Activated CD8-positive, alpha-beta memory T cell treated with anti-CD3 and anti-CD28 coated beads, Interleukin-2, amount 50 U/mL, for 1 hour (primary cell): Measurements from ENCODE around the gene COL25A1.

Experiments used
- DNase-seq: peaks from one replicate; pipeline ENCODE4 v3.0.0-alpha.2; 2020; ENCODE audit errors: extremely low read depth

Gene COL25A1

DNA sequence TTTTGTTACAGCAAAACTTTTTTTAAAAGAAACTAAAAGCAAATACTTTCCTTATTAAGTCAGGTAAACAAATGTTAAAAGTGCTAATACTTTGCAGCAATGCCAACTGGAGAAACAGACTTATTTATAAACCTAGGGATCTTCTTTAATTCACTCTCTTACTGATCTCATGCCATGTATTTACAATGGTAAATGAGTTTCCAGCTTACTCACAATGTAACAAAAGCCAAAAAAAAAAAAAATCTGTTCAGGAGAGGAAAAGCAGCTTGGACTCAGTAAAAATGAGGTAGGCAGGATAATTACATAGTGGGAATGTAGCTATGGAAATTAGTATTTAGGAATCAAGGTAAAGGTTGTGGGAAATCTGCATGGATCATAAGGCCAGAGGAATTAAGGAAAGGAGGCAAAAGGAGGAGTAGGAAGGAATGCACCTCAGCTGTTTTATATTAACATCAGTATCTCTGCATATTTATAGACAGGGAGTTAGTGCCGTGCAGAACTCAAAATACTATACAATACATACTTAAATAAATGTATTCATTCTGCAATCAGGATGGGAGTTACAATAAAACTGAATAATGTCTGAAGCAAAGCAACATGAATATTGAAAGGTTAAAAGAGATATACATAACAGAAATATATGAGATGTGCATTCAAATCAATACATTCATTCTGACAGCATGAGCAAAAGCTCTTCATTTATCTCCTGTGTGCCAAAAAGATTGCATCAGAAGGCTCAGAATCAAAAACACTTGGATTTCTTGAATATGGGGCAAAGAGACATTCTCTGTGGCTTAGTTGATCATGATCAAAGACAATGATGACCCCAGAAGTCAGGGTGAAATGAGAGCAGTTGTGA, 481.7 kb downstream of the COL25A1 start:
- DNase-seq, result no peak

DNA sequence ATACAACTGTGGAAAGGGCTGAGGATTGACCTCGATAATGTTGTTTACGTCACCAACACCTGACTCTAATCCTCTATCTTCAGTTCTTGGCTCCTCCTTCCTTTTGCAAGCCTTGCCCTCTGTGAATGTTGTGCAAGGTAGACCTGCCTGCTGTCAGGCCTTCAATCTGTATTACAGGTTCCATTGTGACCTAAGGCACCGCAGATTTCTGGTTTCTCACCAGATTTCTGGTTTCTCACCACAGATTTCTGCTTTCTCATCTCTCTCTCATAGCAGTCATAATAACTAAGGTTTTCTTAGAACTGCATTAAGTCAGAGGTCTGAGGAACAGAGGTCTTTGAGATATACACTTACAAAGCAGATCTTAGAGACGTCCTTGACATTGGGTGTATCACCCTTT, 488.1 kb downstream of the COL25A1 start:
- no peak for DNase-seq

- no peak for DNase-seq
Observed at GRCh38 chr4:108813261-108813660, 489.2 kb downstream of the COL25A1 start.

DNA sequence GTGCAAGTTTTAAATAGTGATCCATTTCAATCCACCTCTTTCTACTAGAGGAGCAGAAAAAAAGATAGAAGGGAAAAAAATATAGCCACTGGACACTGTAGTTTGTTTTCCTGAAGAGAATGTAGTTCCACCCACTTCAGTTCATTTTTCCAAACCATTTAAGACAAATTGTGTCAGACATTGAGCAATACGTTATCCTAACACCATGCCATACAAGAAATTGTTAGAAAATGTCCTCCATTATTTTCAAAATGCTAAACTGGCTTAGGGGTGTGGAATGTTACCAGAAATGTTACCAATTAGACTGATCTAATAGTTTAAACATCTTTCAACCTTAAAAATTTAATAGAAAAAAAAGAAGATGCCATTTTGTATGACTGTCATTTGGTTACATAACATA, 491.0 kb downstream of the COL25A1 start:
- DNase-seq, result no peak

- DNase-seq, result no peak
Observed at GRCh38 chr4:108810087-108810486, 492.4 kb downstream of the COL25A1 start.

DNA sequence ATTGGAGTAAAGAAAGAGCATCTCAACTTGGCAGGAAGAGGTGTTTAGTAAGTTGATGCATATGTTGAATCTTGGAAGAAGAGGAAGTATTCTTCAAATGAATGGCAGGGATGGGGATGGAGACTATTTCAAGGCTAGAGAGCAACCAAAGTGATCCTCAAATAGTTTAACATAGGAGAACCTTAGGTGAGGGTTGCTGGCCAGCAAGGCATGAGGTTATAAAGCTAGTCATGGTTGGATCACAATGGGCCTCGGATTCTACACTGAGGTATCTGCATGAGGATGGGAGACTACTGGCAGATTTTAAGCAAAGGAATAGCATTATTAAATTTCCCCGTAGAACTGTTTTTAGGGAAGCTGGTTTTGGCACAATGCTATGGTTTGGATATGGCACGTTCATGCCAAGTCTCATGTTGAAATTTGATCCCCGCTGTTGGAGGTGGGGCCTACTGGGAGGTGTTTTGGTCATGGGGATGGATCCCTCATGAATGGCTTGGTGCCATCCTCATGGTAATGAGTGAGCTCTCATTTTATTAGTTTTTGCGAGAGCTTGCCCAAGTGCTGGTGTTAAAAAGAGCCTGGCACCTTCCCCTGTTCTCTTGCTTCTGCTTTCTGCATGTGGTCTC, 497.7 kb downstream of the COL25A1 start:
- DNase-seq, result no peak

DNA sequence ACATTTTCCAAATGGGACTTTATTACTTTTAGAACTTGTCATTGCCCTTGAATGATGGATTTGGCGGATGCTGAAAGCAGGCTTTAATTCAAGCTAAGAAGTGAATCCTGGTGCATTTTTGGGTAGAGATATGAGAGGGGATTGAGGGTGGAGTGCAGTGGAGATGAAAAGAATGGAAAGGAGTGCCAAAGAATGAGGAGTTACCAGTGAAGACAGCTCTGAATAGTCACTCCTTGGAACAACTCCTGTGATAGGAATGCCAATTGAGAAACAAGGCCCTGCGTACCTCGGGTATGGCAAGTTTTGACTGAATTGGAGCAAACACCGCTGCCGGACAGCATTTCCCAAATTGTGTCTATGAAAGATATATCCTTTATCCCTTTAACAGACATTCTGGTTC, 503.2 kb downstream of the COL25A1 start:
- DNase-seq, result no peak

- DNase-seq, result no peak
Observed at GRCh38 chr4:108796173-108796572, 506.3 kb downstream of the COL25A1 start.

DNA sequence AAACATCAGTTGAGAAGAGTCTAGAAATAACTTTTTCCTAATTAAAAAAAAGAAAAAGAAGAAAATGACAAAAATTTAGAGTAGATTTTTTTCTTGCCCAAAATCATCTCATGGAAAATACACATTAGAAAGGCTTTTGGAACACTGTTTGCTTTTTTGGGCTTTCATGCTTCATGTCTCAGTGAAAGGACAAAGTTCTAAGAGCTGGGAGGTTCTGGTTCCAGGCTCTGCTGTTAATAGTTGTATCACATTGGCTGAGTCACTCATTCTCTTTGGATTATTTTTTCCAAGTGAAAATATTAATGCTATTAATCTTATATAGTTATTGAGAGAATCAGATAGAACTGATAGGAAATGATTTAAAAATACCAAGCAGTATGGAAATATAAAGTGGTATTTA, 506.7 kb downstream of the COL25A1 start:
- no peak for DNase-seq

DNA sequence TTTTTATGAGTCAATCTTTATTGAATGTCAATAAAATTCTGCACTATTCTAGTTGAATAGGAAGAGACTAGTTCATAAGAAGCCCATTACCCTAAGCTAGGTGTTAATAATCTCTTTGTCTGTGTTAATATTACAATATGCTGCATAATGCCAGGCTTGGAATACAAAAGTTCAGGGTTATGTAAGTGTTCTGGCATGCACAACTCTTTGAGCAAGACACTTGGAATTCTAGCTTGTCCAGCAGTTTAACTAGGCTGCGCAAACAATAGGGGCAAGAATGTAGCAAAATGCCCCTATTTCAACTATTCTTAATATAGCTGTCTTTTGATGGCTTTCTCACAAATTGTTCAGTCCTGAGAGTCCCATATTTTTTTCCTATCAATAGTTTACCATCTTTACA, 508.3 kb downstream of the COL25A1 start:
- DNase-seq, result no peak

DNA sequence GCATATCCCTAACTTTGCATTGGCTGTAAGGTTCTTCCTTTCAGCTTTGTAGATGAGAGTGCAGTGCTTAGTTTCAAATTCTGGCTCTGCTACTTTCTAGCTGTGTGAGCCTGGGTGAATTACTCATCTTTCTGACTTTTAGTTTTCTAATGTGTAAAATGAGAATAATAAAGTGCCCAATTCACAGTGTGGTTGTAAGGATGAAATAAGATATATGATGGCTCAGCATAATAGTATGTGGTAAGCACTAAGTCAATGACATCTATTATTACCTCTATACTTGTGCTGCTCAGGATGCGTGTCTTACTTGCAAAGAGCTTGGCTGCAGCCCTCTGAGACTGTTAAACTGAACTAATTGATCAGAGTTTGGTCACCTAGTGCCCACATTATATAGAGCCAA, 509.0 kb downstream of the COL25A1 start:
- no peak for DNase-seq

GRCh38 chr4:108788731-108789130, 513.7 kb downstream of the COL25A1 start:
- no peak for DNase-seq

- no peak for DNase-seq
Observed at GRCh38 chr4:108787724-108788123, 514.7 kb downstream of the COL25A1 start.

- no peak for DNase-seq
Observed at GRCh38 chr4:108787106-108787505, 515.4 kb downstream of the COL25A1 start.

- DNase-seq, result no peak
Observed at GRCh38 chr4:108786351-108786750, 516.1 kb downstream of the COL25A1 start.

GRCh38 chr4:108783665-108784463, 518.6 kb downstream of the COL25A1 start:
- no peak for DNase-seq

DNA sequence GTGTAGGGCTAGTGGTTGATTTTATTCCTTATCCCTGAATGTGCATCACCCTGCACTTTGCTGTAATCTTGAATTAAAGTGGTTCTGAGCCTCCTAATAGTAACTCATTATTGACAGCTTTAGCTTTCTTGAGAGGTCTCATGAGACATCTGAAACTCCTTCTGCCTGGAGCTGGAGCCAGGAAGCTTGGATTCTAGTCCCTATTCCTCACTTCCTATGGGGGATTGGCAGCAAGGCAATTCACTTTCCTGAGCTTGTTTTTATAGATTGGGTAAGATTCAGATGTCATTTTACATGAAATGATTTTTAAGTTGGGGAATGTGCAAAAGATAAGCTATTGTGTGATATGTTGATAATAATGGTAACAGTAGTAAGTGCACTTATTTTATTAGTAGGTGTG, 522.5 kb downstream of the COL25A1 start:
- DNase-seq, result no peak

DNA sequence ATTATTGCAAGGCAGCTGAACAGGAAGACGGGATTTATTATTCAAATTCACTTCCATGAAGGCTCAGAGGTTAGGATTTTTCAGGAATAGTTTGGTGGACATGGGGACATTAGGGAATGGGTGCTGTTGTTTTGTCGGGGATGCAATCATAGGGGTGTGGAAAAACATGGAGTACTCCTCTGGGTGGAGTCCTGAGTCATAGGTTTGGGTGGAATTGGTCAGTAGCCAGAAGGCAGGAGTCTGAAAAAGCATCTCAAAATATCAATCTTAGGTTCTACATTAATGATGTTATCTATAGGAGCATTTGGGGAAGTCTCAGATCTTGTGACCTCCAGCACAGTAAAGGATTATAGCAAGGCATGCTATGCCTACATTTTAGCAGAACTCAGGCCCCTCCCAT, 525.1 kb downstream of the COL25A1 start:
- no peak for DNase-seq

DNA sequence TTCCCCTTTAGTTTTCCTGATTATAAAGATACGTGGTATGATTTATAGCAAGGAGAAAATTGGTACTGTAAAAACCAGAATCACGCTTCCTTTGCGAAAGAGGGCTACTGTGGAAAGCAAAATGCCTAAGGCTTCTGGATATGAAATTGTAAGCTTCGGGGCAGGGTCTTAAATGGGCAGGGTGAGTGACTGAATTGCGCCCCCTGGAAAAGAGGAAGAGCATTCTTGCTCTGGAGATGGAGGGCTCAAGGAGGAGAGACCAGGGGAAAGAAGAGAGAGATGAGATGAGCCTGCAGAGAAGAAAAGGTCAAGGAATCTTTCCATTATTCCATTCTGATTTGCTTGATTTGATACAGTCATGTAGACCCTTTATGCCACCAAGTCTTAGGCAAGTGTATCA, 526.5 kb downstream of the COL25A1 start:
- DNase-seq, result no peak

GRCh38 chr4:108774809-108775530, 527.5 kb downstream of the COL25A1 start:
- DNase-seq, result no peak

DNA sequence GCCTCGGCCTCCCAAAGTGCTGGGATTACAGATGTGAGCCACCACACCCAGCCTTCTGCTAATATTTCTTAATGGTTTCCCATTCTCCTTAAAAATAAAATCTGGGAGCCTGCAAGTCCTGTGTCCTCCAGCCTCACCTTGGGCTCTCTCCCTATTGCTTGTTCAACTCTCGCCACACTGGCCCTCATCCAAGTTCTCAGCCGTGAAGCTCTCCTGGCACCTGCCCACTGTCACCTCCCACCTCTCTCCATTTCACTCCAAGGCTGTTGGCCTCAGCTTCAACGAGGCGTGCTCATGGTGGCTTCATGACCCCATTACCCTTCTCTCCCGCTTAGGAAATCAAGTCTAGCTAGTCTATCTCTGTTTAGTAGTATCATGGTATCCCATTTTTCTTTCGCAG, 530.1 kb downstream of the COL25A1 start:
- DNase-seq, result no peak

- DNase-seq, result no peak
Observed at GRCh38 chr4:108766058-108766457, 536.4 kb downstream of the COL25A1 start.
